ENCODE measurements around the gene LTA4H. TPM values are rescaled to one million over a fixed set of nuclear protein-coding genes. Genes with fewer than 3 reads are reported as not detected.
"Not testable (repeated sequence)": the region's sequence is repeated elsewhere in the genome, so short reads cannot be mapped to it uniquely, and the experiment has no call there.

LTA4H gene
- total and polyA plus RNA-seq, 7 donors = 39.6 to 77.3 (median 58.6) TPM

DNA sequence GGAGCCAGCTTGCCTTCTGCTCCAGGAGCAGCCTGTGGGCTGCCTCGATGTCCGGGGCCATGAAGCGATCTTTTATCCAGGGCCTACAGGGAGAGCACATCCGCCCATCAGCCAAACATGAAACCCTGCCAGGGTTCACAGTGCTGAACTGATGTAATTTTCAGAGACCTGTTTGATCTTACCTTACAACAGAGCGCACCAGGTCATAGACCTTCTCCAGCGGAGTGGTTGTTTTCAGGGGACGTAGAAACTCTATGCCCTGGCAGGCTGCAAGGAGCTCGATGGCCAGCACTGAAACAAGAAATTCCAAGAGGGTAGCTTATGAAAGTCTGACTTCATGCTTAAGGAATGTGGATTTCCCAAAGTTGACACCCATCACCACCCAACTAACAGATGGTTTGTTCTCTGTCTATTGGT lies 59.0 kb downstream of the LTA4H start:
- Histone ChIP-seq H3K4me1 (no peaks in the 10 kb centered on the region), H3K4me3 (no peak overlapping the region), H3K27ac (no peak overlapping the region), H3K36me3 (no peaks in the 10 kb centered on the region), H3K27me3 (no peaks in the 10 kb centered on the region), H3K9me3 (no peaks in the 10 kb centered on the region)
- TF ChIP-seq POLR2A (IDR thresholded peaks at IDR 0.05) = no peak
- TF ChIP-seq, protein P1, sequence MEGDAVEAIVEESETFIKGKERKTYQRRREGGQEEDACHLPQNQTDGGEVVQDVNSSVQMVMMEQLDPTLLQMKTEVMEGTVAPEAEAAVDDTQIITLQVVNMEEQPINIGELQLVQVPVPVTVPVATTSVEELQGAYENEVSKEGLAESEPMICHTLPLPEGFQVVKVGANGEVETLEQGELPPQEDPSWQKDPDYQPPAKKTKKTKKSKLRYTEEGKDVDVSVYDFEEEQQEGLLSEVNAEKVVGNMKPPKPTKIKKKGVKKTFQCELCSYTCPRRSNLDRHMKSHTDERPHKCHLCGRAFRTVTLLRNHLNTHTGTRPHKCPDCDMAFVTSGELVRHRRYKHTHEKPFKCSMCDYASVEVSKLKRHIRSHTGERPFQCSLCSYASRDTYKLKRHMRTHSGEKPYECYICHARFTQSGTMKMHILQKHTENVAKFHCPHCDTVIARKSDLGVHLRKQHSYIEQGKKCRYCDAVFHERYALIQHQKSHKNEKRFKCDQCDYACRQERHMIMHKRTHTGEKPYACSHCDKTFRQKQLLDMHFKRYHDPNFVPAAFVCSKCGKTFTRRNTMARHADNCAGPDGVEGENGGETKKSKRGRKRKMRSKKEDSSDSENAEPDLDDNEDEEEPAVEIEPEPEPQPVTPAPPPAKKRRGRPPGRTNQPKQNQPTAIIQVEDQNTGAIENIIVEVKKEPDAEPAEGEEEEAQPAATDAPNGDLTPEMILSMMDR (IDR thresholded peaks at IDR 0.05) = no peak
- no peak for TF ChIP-seq POLR2AphosphoS5 (IDR thresholded peaks at IDR 0.05)
- TF ChIP-seq EP300 (IDR thresholded peaks at IDR 0.05) = no peak
- 94 to 95% methylated on average over 8 of the region's 8 CpGs for WGBS, 2 donors
- intact Hi-C loops (cut with DNase I) = no loop called here
- DNase-seq = no peak

DNA sequence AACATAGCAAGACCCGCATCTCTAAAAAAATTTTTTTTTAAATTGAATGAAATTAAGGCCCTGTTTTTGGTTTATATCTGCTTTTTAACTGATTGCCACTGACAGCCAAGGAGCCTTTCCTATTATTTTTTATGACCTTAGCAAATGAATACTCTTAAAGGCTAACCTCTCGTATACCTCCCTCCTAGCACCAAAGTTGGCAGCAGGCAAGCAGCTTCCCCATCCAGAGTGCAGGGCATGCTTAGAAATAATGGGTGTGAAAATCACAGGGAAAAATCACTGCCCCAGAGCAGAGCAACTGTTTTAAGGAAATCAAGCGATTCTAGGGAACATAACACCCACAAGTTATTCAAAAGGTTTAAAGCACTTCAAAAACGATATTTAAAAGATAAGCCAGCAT lies 59.9 kb downstream of the LTA4H start:
- no peaks in the 10 kb centered on the region for H3K9me3 ChIP-seq
- no peak overlapping the region for H3K4me3 ChIP-seq
- no peaks in the 10 kb centered on the region for H3K36me3 ChIP-seq
- H3K27ac ChIP-seq = no peak overlapping the region
- H3K4me1 ChIP-seq = no peaks in the 10 kb centered on the region
- no peaks in the 10 kb centered on the region for H3K27me3 ChIP-seq
- WGBS, 2 donors = 90 to 96% methylated on average over 4 of the region's 4 CpGs
- TF ChIP-seq EP300 (IDR thresholded peaks at IDR 0.05) (no peak), POLR2A (IDR thresholded peaks at IDR 0.05) (no peak), POLR2AphosphoS5 (IDR thresholded peaks at IDR 0.05) (no peak)
- TF ChIP-seq, protein P1 (IDR thresholded peaks at IDR 0.05) = no peak
- intact Hi-C loops (cut with DNase I) = no loop called here
- DNase-seq = no peak

DNA sequence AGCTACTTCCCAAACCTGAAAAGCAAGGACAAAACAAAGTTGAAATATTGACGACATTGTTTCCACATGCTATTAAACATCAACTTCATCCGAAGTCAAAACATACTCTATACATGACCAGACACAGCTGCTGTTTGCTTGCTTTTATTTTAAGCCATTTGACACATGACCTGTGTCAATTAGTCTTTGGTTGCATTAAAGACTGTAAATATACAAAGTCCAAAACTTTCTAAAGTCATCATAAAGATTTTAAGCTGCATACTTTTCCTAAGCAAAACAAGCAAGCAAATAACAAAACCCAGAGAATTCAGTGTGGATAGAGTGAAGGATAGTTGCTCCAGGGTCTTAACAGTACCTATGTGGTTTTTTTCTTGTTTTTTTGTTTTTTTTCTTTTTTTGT lies 61.0 kb downstream of the LTA4H start:
- DNase-seq = no peak
- 13 to 54% methylated on average over 2 of the region's 2 CpGs for WGBS, 2 donors
- no peaks in the 10 kb centered on the region for H3K27me3 ChIP-seq
- no peaks in the 10 kb centered on the region for H3K36me3 ChIP-seq
- H3K4me3 ChIP-seq = no peak overlapping the region
- TF ChIP-seq POLR2AphosphoS5 (IDR thresholded peaks at IDR 0.05) = no peak
- TF ChIP-seq POLR2A (IDR thresholded peaks at IDR 0.05) = no peak
- TF ChIP-seq EP300 (IDR thresholded peaks at IDR 0.05) = no peak
- TF ChIP-seq, protein P1 (IDR thresholded peaks at IDR 0.05) = no peak
- no peaks in the 10 kb centered on the region for H3K4me1 ChIP-seq
- intact Hi-C loops (cut with DNase I) = no loop called here
- H3K27ac ChIP-seq = no peak overlapping the region
- no peaks in the 10 kb centered on the region for H3K9me3 ChIP-seq

DNA sequence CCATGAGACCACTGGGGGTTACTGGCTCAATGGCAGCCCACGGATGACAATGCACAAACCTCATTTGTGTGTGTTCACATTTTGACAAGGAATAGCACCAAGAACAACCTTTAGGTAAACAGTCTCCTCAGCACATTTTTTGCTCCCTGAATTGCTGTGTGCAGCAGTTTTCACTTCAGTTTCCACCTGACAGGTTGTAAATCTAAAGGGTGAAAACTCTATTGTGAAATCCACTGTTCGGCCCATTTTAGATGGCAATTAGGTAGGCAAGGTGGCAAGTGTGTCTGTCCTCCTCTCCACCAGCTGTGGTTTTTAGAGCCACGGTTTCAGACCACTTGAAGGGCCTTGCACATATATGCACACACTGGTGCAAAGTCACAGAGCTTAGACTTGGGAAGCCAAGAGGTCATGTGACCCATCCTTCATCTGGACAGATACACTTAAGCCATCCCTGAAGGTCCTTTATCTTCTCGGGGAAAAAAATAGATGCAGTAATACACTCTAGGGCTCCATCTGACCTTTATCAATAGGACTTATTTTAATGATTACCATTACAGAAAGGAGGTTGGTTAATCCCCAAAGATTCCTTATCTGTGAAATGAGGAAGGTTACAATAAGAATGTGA lies 62.4 kb downstream of the LTA4H start:
- Histone ChIP-seq H3K27ac (no peak overlapping the region), H3K27me3 (no peaks in the 10 kb centered on the region), H3K4me1 (no peaks in the 10 kb centered on the region), H3K4me3 (no peak overlapping the region), H3K36me3 (no peaks in the 10 kb centered on the region), H3K9me3 (no peaks in the 10 kb centered on the region)
- WGBS, 2 donors = 80 to 88% methylated on average over 4 of the region's 4 CpGs
- DNase-seq = no peak
- intact Hi-C loops (cut with DNase I) = no loop called here
- TF ChIP-seq, protein P1 (IDR thresholded peaks at IDR 0.05) = no peak
- no peak for TF ChIP-seq EP300 (IDR thresholded peaks at IDR 0.05)
- TF ChIP-seq POLR2AphosphoS5 (IDR thresholded peaks at IDR 0.05) = no peak

DNA sequence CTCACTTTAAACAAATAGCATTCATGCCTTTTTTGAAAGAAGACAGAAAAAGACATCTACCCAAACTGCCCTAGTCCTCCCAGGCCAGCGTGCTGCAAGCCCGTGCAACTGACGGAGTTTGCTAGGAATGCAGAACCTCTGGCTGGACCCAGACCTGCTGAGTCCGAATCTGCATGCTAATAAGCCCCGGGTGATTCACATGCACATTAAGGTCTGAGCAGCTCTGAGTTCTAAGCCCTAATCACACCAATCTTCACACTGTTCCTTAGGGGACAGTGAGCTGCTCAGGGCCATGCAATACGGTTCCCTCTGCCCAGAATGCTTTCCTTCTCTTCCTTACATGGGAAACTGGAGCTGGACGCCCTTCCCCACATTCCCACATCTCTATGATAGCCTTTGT lies 64.5 kb downstream of the LTA4H start:
- no peaks in the 10 kb centered on the region for H3K4me1 ChIP-seq
- intact Hi-C loops (cut with DNase I) = no loop called here
- no peak for DNase-seq
- H3K27me3 ChIP-seq = no peaks in the 10 kb centered on the region
- H3K4me3 ChIP-seq = no peak overlapping the region
- no peaks in the 10 kb centered on the region for H3K36me3 ChIP-seq
- 84 to 90% methylated on average over 7 of the region's 7 CpGs for WGBS, 2 donors
- H3K27ac ChIP-seq = no peak overlapping the region
- no peaks in the 10 kb centered on the region for H3K9me3 ChIP-seq
- TF ChIP-seq, protein P1 (IDR thresholded peaks at IDR 0.05) = no peak
- TF ChIP-seq POLR2A (IDR thresholded peaks at IDR 0.05) (no peak), EP300 (IDR thresholded peaks at IDR 0.05) (no peak)

DNA sequence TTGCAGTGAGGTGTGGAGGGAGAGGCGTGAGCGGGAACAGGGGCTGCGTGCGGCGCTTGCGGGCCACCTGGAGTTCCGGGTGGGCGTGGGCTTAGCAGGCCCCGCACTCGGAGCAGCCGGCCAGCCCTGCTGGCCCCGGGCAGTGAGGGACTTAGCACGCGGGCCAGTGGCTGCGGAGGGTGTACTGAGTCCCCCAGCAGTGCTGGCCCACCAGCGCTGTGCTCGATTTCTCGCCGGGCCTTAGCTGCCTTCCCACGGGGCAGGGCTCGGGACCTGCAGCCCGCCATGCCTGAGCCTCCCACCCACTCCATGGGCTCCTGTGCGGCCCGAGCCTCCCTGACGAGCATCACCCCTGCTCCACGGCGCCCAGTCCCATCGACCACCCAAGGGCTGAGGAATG lies 66.3 kb downstream of the LTA4H start:
- H3K4me3 ChIP-seq; intact Hi-C loops (cut with DNase I): not testable (repeated sequence)
- WGBS, 2 donors = 96% methylated on average over 28 of the region's 28 CpGs

More for the DNA sequence above, 66.3 kb downstream of the LTA4H start:
- not testable (repeated sequence) for H3K4me1 ChIP-seq, H3K9me3 ChIP-seq, H3K27me3 ChIP-seq, H3K27ac ChIP-seq, DNase-seq, H3K36me3 ChIP-seq
